NCI-H345 treated with DMSO at 0.1 percent for 48 hours (cell line): ENCODE measurements around the gene TMEM238L.

Experiments
- DNase-seq: peaks from one replicate; lab custom pipeline; 2025; ENCODE audit not compliant: unreplicated experiment; lab: John Stamatoyannopoulos, UW

TMEM238L gene

GRCh38 chr17:10775740-10776356, 28.1 kb downstream of the TMEM238L start:
- DNase-seq = no peak

GRCh38 chr17:10775058-10775457, 28.8 kb downstream of the TMEM238L start:
- no peak for DNase-seq

GRCh38 chr17:10773391-10773790, 30.5 kb downstream of the TMEM238L start:
- DNase-seq = no peak

- no peak for DNase-seq
Measured at GRCh38 chr17:10772425-10773380, 31.2 kb downstream of the TMEM238L start.

GRCh38 chr17:10771148-10771547, 32.8 kb downstream of the TMEM238L start:
- no peak for DNase-seq

- DNase-seq = no peak
Measured at GRCh38 chr17:10769840-10770239, 34.1 kb downstream of the TMEM238L start.

GRCh38 chr17:10768750-10769251, 35.1 kb downstream of the TMEM238L start:
- no peak for DNase-seq

GRCh38 chr17:10767232-10767631, 36.7 kb downstream of the TMEM238L start:
- no peak for DNase-seq

- no peak for DNase-seq
Measured at GRCh38 chr17:10762037-10762436, 41.9 kb downstream of the TMEM238L start.

- DNase-seq = no peak
Measured at GRCh38 chr17:10761281-10761680, 42.6 kb downstream of the TMEM238L start.

GRCh38 chr17:10758062-10758461, 45.8 kb downstream of the TMEM238L start:
- no peak for DNase-seq

GRCh38 chr17:10757647-10758046, 46.3 kb downstream of the TMEM238L start:
- DNase-seq = no peak

GRCh38 chr17:10757067-10757466, 46.8 kb downstream of the TMEM238L start:
- no peak for DNase-seq

- no peak for DNase-seq
Measured at GRCh38 chr17:10756619-10757018, 47.3 kb downstream of the TMEM238L start.

GRCh38 chr17:10756185-10756584, 47.7 kb downstream of the TMEM238L start:
- DNase-seq = no peak

- DNase-seq = no peak
Measured at GRCh38 chr17:10755592-10756127, 48.2 kb downstream of the TMEM238L start.

GRCh38 chr17:10754861-10755591, 48.9 kb downstream of the TMEM238L start:
- no peak for DNase-seq

GRCh38 chr17:10754109-10754508, 49.8 kb downstream of the TMEM238L start:
- no peak for DNase-seq

- no peak for DNase-seq
Measured at GRCh38 chr17:10752696-10753095, 51.2 kb downstream of the TMEM238L start.

- DNase-seq = no peak
Measured at GRCh38 chr17:10751563-10751962, 52.3 kb downstream of the TMEM238L start.

GRCh38 chr17:10750210-10750609, 53.7 kb downstream of the TMEM238L start:
- DNase-seq = no peak
